Adrenal gland (tissue), 5 donors: ENCODE results near the gene ACR.

Source experiments
- POLR2A ChIP-seq, 2 donors: fragments of 450-650 bp; IDR thresholded peaks; one replicate each; pipeline ENCODE4 v1.6.1; 2017; ENCODE audit warnings: antibody characterized with exemption in 2 of 2, mild to moderate bottlenecking in 2 of 2, moderate library complexity in 1 of 2
- TF ChIP-seq, protein P1 (sequence below), 6 experiments: fragments of 450-650 bp in 4 of 6; fragments of 200-600 bp in 2 of 6; sonication (generic) in 1 of 6; IDR thresholded peaks; 1 replicate in 5 of 6; 2 replicates in 1 of 6; pipeline versions ENCODE4 v1.5.1 to v1.8.0; 2016 to 2021; ENCODE audit warnings: antibody characterized with exemption in 6 of 6, mild to moderate bottlenecking in 2 of 6, moderate library complexity in 1 of 6
- donor health status: DM: no; HTN: no; CAD: no.

DNA sequence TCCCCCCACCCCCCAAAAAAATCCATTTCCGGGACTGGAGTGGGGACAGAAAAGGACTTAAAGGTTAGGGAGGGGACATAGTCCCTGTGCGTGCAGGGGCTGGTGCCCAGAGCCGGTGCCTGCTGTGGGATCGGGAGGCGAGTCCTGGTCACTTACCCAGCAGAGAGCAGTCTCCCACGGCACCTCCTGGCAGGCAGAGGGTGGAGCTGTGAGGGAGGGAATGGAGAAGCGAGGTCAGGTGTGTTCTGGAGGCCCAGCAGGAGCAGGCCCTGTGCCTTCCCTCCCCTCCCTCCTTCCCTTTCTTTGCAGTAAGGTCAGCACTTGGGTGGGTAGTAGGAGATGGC, 37.0 kb upstream of the ACR start:
- TF ChIP-seq, protein P1, sequence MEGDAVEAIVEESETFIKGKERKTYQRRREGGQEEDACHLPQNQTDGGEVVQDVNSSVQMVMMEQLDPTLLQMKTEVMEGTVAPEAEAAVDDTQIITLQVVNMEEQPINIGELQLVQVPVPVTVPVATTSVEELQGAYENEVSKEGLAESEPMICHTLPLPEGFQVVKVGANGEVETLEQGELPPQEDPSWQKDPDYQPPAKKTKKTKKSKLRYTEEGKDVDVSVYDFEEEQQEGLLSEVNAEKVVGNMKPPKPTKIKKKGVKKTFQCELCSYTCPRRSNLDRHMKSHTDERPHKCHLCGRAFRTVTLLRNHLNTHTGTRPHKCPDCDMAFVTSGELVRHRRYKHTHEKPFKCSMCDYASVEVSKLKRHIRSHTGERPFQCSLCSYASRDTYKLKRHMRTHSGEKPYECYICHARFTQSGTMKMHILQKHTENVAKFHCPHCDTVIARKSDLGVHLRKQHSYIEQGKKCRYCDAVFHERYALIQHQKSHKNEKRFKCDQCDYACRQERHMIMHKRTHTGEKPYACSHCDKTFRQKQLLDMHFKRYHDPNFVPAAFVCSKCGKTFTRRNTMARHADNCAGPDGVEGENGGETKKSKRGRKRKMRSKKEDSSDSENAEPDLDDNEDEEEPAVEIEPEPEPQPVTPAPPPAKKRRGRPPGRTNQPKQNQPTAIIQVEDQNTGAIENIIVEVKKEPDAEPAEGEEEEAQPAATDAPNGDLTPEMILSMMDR (IDR thresholded peaks at IDR 0.05) = no peak
- TF ChIP-seq POLR2A (IDR thresholded peaks at IDR 0.05) = no peak
